GM12892 (cell line): ENCODE results near the gene CHIT1.

ENCODE experiments used
- POLR2A ChIP-seq: IDR thresholded peaks from 2 replicates; pipeline ENCODE4 v1.6.1; 2011; ENCODE audit warnings: low read depth, low read length, control low read depth
- TAF1 ChIP-seq: IDR thresholded peaks from 2 replicates; pipeline ENCODE4 v1.6.1; 2011; ENCODE audit warnings: low read depth, mild to moderate bottlenecking, control low read depth, low read length, borderline replicate concordance

GRCh38 chr1:203228670-203229069, 803 bp downstream of the CHIT1 start:
- TF ChIP-seq POLR2A (no peak), TAF1 (no peak)
